SK-N-SH treated with all-trans-retinoic acid at 6 μM for 48 hours (cell line): ENCODE results near the gene PATE1.

ENCODE experiments used
- ATAC-seq: fragments of 200-7000 bp; cut with Tn5 transposase; 3 replicates; pipeline ENCODE4 v1.9.1; 2020; ENCODE audit warnings: mild to moderate bottlenecking, moderate library complexity
- ARNTL ChIP-seq: fragments of 450-650 bp; formaldehyde crosslinking; IDR thresholded peaks from 2 replicates; pipeline ENCODE4 v1.5.0; 2020; ENCODE audit warnings: low read depth, mild to moderate bottlenecking, moderate library complexity, borderline replicate concordance
- BACH2 ChIP-seq: fragments of 250-450 bp; sonication (Bioruptor Pico); IDR thresholded peaks from 2 replicates; pipeline ENCODE4 v1.9.0; 2021; ENCODE audit warnings: mild to moderate bottlenecking, borderline replicate concordance
- CSDC2 ChIP-seq: fragments of 250-450 bp; sonication (Bioruptor Pico); IDR thresholded peaks from 2 replicates; pipeline ENCODE4 v1.5.0; 2020; ENCODE audit warnings: mild to moderate bottlenecking, moderate library complexity
- ESRRG ChIP-seq: fragments of 250-450 bp; sonication (Bioruptor Pico); IDR thresholded peaks from 2 replicates; pipeline ENCODE4 v1.6.1; 2021; ENCODE audit warnings: mild to moderate bottlenecking
- GLIS3 ChIP-seq: fragments of 250-450 bp; sonication (Bioruptor Pico); IDR thresholded peaks from 2 replicates; pipeline ENCODE4 v1.5.0; 2020; ENCODE audit warnings: mild to moderate bottlenecking, moderate library complexity
- ISL1 ChIP-seq: fragments of 250-450 bp; sonication (Bioruptor Pico); IDR thresholded peaks from 2 replicates; pipeline ENCODE4 v2.1.2; 2022; ENCODE audit warnings: mild to moderate bottlenecking, moderate library complexity
- OSR1 ChIP-seq: fragments of 250-450 bp; sonication (Bioruptor Pico); IDR thresholded peaks from 2 replicates; pipeline ENCODE4 v1.8.0; 2022; ENCODE audit warnings: moderate library complexity, mild to moderate bottlenecking, inconsistent platforms
- PATZ1 ChIP-seq: fragments of 250-450 bp; sonication (Bioruptor Pico); IDR thresholded peaks from 2 replicates; pipeline ENCODE4 v1.8.0; 2020; ENCODE audit warnings: mild to moderate bottlenecking, moderate library complexity, borderline replicate concordance
- RARB ChIP-seq: fragments of 250-450 bp; sonication (Bioruptor Pico); IDR thresholded peaks from 2 replicates; pipeline ENCODE4 v1.8.0; 2021; ENCODE audit warnings: mild to moderate bottlenecking, moderate library complexity
- TCF4 ChIP-seq: fragments of 250-450 bp; sonication (Bioruptor Pico); IDR thresholded peaks from 2 replicates; pipeline ENCODE4 v1.8.0; 2021; ENCODE audit warnings: mild to moderate bottlenecking, moderate library complexity, borderline replicate concordance
- TOX ChIP-seq: fragments of 250-450 bp; sonication (Bioruptor Pico); IDR thresholded peaks from 2 replicates; pipeline ENCODE4 v1.8.0; 2021; ENCODE audit warnings: mild to moderate bottlenecking, moderate library complexity, borderline replicate concordance
- TSHZ2 ChIP-seq: fragments of 250-450 bp; sonication (Bioruptor Pico); IDR thresholded peaks from 2 replicates; pipeline ENCODE4 v1.5.0; 2020; ENCODE audit warnings: mild to moderate bottlenecking, moderate library complexity
- ZC3H10 ChIP-seq: fragments of 250-450 bp; sonication (Bioruptor Pico); IDR thresholded peaks from 2 replicates; pipeline ENCODE4 v1.5.1; 2021; ENCODE audit warnings: mild to moderate bottlenecking, moderate library complexity
- ZFP3 ChIP-seq: fragments of 250-450 bp; sonication (Bioruptor Pico); IDR thresholded peaks from 2 replicates; pipeline ENCODE4 v1.5.0; 2020; ENCODE audit warnings: mild to moderate bottlenecking, moderate library complexity
- ZFP30 ChIP-seq: fragments of 450-650 bp; formaldehyde crosslinking; IDR thresholded peaks from 2 replicates; pipeline ENCODE4 v1.5.0; 2022; ENCODE audit warnings: mild to moderate bottlenecking, moderate library complexity
- ZNF565 ChIP-seq: fragments of 450-650 bp; formaldehyde crosslinking; conservative IDR thresholded peaks from 2 replicates; pipeline ENCODE4 v1.5.0; 2020; ENCODE audit warnings: low read depth, mild to moderate bottlenecking, moderate library complexity
- ZNF70 ChIP-seq: fragments of 450-650 bp; formaldehyde crosslinking; IDR thresholded peaks from 2 replicates; pipeline ENCODE4 v1.5.0; 2020; ENCODE audit warnings: mild to moderate bottlenecking, moderate library complexity
- ZNF8 ChIP-seq: fragments of 450-650 bp; formaldehyde crosslinking; IDR thresholded peaks from 2 replicates; pipeline ENCODE4 v1.5.0; 2020; ENCODE audit warnings: mild to moderate bottlenecking, moderate library complexity
- TF ChIP-seq, protein P1 (sequence below): fragments of 250-450 bp; sonication (Bioruptor Pico); IDR thresholded peaks from 2 replicates; pipeline ENCODE4 v1.8.0; 2021; ENCODE audit warnings: low read depth, mild to moderate bottlenecking, moderate library complexity, borderline replicate concordance
- TF ChIP-seq, protein P2 (sequence below): fragments of 250-450 bp; sonication (Bioruptor Pico); IDR thresholded peaks from 2 replicates; pipeline ENCODE4 v1.5.1; 2021; ENCODE audit warnings: mild to moderate bottlenecking, moderate library complexity
- TF ChIP-seq, protein P3 (sequence below): fragments of 250-450 bp; sonication (Bioruptor Pico); IDR thresholded peaks from 2 replicates; pipeline ENCODE4 v1.5.1; 2020; ENCODE audit warnings: low read depth, mild to moderate bottlenecking, moderate library complexity

PATE1 gene

DNA sequence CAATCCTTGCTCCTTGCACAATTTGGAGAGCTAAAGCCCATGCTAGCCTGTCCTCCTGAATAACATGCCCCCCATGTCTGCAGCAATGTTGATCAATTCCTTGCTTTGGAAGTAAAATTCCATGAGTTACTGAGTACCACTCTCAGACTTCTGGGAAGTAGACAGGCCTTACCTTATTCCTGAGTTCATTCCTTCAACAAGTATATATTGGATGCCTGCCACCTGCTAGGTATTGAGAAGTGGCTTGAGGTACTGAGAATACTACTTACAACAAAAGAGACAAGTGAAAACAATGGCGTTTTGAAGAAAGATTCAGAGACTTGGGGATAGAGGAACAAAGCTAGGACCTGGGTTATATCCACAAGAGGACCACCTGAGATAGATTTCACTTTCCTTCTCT is 20.2 kb downstream of the PATE1 start (continued):
- TF ChIP-seq, protein P1, sequence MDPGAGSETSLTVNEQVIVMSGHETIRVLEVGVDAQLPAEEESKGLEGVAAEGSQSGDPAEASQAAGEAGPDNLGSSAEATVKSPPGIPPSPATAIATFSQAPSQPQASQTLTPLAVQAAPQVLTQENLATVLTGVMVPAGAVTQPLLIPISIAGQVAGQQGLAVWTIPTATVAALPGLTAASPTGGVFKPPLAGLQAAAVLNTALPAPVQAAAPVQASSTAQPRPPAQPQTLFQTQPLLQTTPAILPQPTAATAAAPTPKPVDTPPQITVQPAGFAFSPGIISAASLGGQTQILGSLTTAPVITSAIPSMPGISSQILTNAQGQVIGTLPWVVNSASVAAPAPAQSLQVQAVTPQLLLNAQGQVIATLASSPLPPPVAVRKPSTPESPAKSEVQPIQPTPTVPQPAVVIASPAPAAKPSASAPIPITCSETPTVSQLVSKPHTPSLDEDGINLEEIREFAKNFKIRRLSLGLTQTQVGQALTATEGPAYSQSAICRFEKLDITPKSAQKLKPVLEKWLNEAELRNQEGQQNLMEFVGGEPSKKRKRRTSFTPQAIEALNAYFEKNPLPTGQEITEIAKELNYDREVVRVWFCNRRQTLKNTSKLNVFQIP: no peak

DNA sequence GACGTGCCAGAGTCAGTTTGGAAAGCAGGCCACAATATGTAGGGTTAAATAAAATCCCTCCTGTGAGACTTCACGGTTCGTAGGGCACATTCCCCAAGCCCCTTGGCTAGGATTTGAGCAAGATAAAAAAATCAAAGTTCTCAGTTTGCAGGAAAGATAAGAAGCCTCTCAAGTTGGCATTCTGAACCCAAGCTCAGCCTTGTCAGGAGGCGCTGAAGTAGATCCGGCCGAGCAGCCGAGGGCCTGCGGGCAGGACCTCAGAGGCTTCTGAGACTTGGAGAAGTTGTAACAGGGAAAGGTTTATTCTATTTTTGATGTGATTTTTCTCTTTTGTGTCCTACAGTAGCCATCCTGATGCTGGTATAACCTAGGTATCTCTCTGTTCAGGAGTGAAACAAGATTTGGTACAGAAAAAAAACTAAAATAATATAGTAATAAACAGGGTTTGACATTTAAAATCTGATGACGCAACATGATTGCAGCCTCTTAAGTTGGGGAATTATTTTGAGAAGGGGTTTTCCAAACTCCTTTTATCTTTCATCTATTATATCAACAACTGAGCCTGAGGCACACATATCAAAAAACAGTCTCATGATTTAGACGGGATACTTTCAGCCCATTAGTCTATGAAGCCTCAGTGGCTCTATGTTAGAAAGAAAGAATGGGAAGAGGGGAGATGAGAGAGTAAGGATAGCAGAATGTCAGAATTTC is 22.4 kb downstream of the PATE1 start:
- ATAC-seq: no peak
- TF ChIP-seq PATZ1 (CRISPR knock-in tag) (no peak), ZNF70 (CRISPR knock-in tag) (no peak), TCF4 (CRISPR knock-in tag) (no peak), TSHZ2 (CRISPR knock-in tag) (no peak), ISL1 (CRISPR knock-in tag) (no peak), ESRRG (CRISPR knock-in tag) (no peak), ZFP30 (no peak), ZNF8 (no peak), ZFP3 (CRISPR knock-in tag) (no peak), TOX (CRISPR knock-in tag) (no peak), RARB (CRISPR knock-in tag) (no peak), ZC3H10 (CRISPR knock-in tag) (no peak), GLIS3 (no peak), ARNTL (CRISPR knock-in tag) (no peak), OSR1 (no peak), ZNF565 (CRISPR knock-in tag) (no peak)
- TF ChIP-seq, protein P2, sequence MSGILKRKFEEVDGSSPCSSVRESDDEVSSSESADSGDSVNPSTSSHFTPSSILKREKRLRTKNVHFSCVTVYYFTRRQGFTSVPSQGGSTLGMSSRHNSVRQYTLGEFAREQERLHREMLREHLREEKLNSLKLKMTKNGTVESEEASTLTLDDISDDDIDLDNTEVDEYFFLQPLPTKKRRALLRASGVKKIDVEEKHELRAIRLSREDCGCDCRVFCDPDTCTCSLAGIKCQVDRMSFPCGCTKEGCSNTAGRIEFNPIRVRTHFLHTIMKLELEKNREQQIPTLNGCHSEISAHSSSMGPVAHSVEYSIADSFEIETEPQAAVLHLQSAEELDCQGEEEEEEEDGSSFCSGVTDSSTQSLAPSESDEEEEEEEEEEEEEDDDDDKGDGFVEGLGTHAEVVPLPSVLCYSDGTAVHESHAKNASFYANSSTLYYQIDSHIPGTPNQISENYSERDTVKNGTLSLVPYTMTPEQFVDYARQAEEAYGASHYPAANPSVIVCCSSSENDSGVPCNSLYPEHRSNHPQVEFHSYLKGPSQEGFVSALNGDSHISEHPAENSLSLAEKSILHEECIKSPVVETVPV: no peak
- TF ChIP-seq, protein P3, sequence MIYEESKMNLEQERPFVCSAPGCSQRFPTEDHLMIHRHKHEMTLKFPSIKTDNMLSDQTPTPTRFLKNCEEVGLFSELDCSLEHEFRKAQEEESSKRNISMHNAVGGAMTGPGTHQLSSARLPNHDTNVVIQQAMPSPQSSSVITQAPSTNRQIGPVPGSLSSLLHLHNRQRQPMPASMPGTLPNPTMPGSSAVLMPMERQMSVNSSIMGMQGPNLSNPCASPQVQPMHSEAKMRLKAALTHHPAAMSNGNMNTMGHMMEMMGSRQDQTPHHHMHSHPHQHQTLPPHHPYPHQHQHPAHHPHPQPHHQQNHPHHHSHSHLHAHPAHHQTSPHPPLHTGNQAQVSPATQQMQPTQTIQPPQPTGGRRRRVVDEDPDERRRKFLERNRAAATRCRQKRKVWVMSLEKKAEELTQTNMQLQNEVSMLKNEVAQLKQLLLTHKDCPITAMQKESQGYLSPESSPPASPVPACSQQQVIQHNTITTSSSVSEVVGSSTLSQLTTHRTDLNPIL (CRISPR knock-in tag): no peak
- TF ChIP-seq, protein P1: no peak

- ATAC-seq: no peak
- TF ChIP-seq ZNF70 (CRISPR knock-in tag) (no peak), OSR1 (no peak), PATZ1 (CRISPR knock-in tag) (no peak), CSDC2 (no peak), RARB (CRISPR knock-in tag) (no peak), BACH2 (CRISPR knock-in tag) (no peak)
- TF ChIP-seq, protein P1: no peak
Observed at GRCh38 chr11:125770583-125770982, 24.5 kb downstream of the PATE1 start.
